SH-SY5Y (cell line): ENCODE measurements around the gene NID2.

Source experiments
- GATA2 ChIP-seq: IDR thresholded peaks from 2 replicates; pipeline ENCODE4 v1.6.1; 2011; ENCODE audit warnings: mild to moderate bottlenecking, low read depth, low read length
- GATA3 ChIP-seq: IDR thresholded peaks from 2 replicates; pipeline ENCODE4 v1.6.1; 2011; ENCODE audit warnings: low read depth, mild to moderate bottlenecking, low read length, moderate library complexity

The NID2 gene

DNA sequence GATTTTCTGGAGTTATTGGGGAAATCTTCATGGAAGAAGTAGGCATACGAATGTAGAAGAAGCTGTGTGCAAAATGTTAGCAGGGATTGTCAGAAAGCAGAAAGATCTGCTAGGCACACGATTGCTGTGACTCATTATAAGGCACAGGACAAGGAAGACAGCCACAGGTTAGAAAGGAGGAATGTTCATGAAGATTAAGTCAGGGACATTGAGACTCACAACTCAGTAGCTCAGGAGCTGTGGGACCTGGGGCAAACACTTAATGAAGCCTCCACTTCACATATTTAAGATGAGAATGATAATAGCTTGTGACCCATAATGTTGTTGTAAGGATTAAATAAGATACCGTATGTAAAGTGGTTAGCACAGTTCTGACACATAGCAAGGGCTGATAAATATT, 106.1 kb downstream of the NID2 start:
- TF ChIP-seq GATA3 (no peak), GATA2 (no peak)

GRCh38 chr14:51960866-51961265, 108.0 kb downstream of the NID2 start:
- TF ChIP-seq GATA3 (no peak), GATA2 (no peak)

GRCh38 chr14:51959928-51960327, 108.9 kb downstream of the NID2 start:
- TF ChIP-seq GATA2 (no peak), GATA3 (no peak)

GRCh38 chr14:51957950-51958349, 110.9 kb downstream of the NID2 start:
- TF ChIP-seq GATA3 (no peak), GATA2 (no peak)
